EL (cell line): ENCODE measurements around the gene OSCP1.
A peak's percentile ranks its signal among the peaks of the same experiment; 100 is the strongest.

Experiments
- DNase-seq: peaks from one replicate; pipeline ENCODE4 v3.0.0-alpha.2; 2016

OSCP1 gene

GRCh38 chr1:36446271-36446670 is 4.0 kb downstream of the OSCP1 start:
- no peak for DNase-seq

GRCh38 chr1:36443297-36443696 is 7.0 kb downstream of the OSCP1 start:
- no peak for DNase-seq

- no peak for DNase-seq
Measured at GRCh38 chr1:36442337-36442736, 7.9 kb downstream of the OSCP1 start.

GRCh38 chr1:36440646-36441045 is 9.6 kb downstream of the OSCP1 start:
- DNase-seq = no peak

- no peak for DNase-seq
Measured at GRCh38 chr1:36440044-36440443, 10.2 kb downstream of the OSCP1 start.

- no peak for DNase-seq
Measured at GRCh38 chr1:36438715-36439114, 11.5 kb downstream of the OSCP1 start.

- peak; percentile 60 for DNase-seq
Measured at GRCh38 chr1:36436821-36437220, 13.4 kb downstream of the OSCP1 start.

GRCh38 chr1:36433102-36433501 is 17.1 kb downstream of the OSCP1 start:
- DNase-seq = no peak

- no peak for DNase-seq
Measured at GRCh38 chr1:36432616-36433015, 17.6 kb downstream of the OSCP1 start.

- no peak for DNase-seq
Measured at GRCh38 chr1:36425791-36426190, 24.5 kb downstream of the OSCP1 start.

GRCh38 chr1:36421649-36422048 is 28.6 kb downstream of the OSCP1 start:
- DNase-seq = no peak

- DNase-seq = peak; percentile 84
Measured at GRCh38 chr1:36420836-36421317, 29.4 kb downstream of the OSCP1 start.

- no peak for DNase-seq
Measured at GRCh38 chr1:36420409-36420808, 29.8 kb downstream of the OSCP1 start.

GRCh38 chr1:36419569-36419968 is 30.7 kb downstream of the OSCP1 start:
- DNase-seq = no peak

- no peak for DNase-seq
Measured at GRCh38 chr1:36419140-36419539, 31.1 kb downstream of the OSCP1 start.

- no peak for DNase-seq
Measured at GRCh38 chr1:36417931-36418330, 32.3 kb downstream of the OSCP1 start.

- DNase-seq = no peak
Measured at GRCh38 chr1:36415661-36416326, 34.5 kb downstream of the OSCP1 start.

- DNase-seq = no peak
Measured at GRCh38 chr1:36414384-36414783, 35.9 kb downstream of the OSCP1 start.

GRCh38 chr1:36411674-36412648 is 38.3 kb downstream of the OSCP1 start:
- DNase-seq = peak; percentile 29

- DNase-seq = peak; percentile 79
Measured at GRCh38 chr1:36408479-36408878, 41.8 kb downstream of the OSCP1 start.

- no peak for DNase-seq
Measured at GRCh38 chr1:36406440-36406839, 43.8 kb downstream of the OSCP1 start.

GRCh38 chr1:36402504-36402890 is 47.8 kb downstream of the OSCP1 start:
- DNase-seq = no peak

GRCh38 chr1:36401602-36402503 is 48.4 kb downstream of the OSCP1 start:
- no peak for DNase-seq
